Loucy (cell line): Measurements from ENCODE around the gene GABBR2.

Experiments
- H2AFZ ChIP-seq: fragments of 200-600 bp; sonication (generic); 2 replicates; pipeline ENCODE4 v1.6.0; 2016; ENCODE audit warnings: antibody characterized with exemption, mild to moderate bottlenecking, low read length, moderate library complexity
- H3F3A ChIP-seq: fragments of 200-600 bp; 2 replicates; pipeline ENCODE4 v1.6.0; 2016; ENCODE audit warnings: antibody characterized with exemption, low read depth, mild to moderate bottlenecking
- H3K27me3 ChIP-seq: fragments of 200-600 bp; sonication (generic); 2 replicates; pipeline ENCODE4 v1.6.1; 2014; ENCODE audit warnings: low read length, mild to moderate bottlenecking; ENCODE audit not compliant: insufficient read depth, poor library complexity, severe bottlenecking
- H3K36me3 ChIP-seq: fragments of 200-600 bp; sonication (generic); 2 replicates; pipeline ENCODE4 v1.6.1; 2016; ENCODE audit warnings: low read length; ENCODE audit not compliant: insufficient read depth
- H3K4me1 ChIP-seq: fragments of 200-600 bp; sonication (generic); 2 replicates; pipeline ENCODE4 v1.5.1; 2014; ENCODE audit warnings: low read length, mild to moderate bottlenecking; ENCODE audit not compliant: insufficient read depth, poor library complexity, severe bottlenecking
- H3K4me2 ChIP-seq: fragments of 200-600 bp; sonication (generic); 2 replicates; pipeline ENCODE4 v1.6.0; 2014; ENCODE audit warnings: antibody characterized with exemption, low read length, low read depth, mild to moderate bottlenecking; ENCODE audit not compliant: poor library complexity, severe bottlenecking
- H3K4me3 ChIP-seq: fragments of 200-600 bp; sonication (generic); 2 replicates; pipeline ENCODE4 v1.5.1; 2014; ENCODE audit warnings: low read length, mild to moderate bottlenecking, mixed read lengths; ENCODE audit not compliant: poor library complexity, severe bottlenecking
- H3K79me2 ChIP-seq: fragments of 200-600 bp; sonication (generic); 2 replicates; pipeline ENCODE4 v1.6.1; 2014; ENCODE audit warnings: low read length; ENCODE audit not compliant: insufficient read depth
- H3K9ac ChIP-seq: fragments of 200-600 bp; sonication (generic); 2 replicates; pipeline ENCODE4 v1.6.0; 2014; ENCODE audit warnings: mild to moderate bottlenecking, low read depth, low read length, moderate library complexity; ENCODE audit not compliant: poor library complexity, severe bottlenecking
- H3K9me2 ChIP-seq: fragments of 200-600 bp; sonication (generic); replicated peaks from 2 replicates; pipeline ENCODE4 v1.6.1; 2016; ENCODE audit warnings: low read depth, low read length, mixed read lengths
- H3K9me3 ChIP-seq: fragments of 200-600 bp; sonication (generic); 2 replicates; pipeline ENCODE4 v1.6.1; 2014; ENCODE audit warnings: mild to moderate bottlenecking, antibody characterized with exemption, low read length, low read depth; ENCODE audit not compliant: insufficient read depth
- H4K20me1 ChIP-seq: fragments of 200-600 bp; sonication (generic); 2 replicates; pipeline ENCODE4 v1.6.0; 2014; ENCODE audit warnings: antibody characterized with exemption, low read length, mild to moderate bottlenecking; ENCODE audit not compliant: insufficient read depth, poor library complexity, severe bottlenecking
- CTCF ChIP-seq: fragments of 200-600 bp; sonication (generic); conservative IDR thresholded peaks from 2 replicates; pipeline ENCODE4 v1.5.1; 2014; ENCODE audit warnings: mild to moderate bottlenecking, antibody characterized with exemption, low read length
- EZH2phosphoT487 ChIP-seq: fragments of 200-600 bp; IDR thresholded peaks from 2 replicates; pipeline ENCODE4 v1.6.1; 2018; ENCODE audit warnings: antibody characterized with exemption, mild to moderate bottlenecking, moderate library complexity, borderline replicate concordance

The GABBR2 gene

GRCh38 chr9:98356326-98356725 is 352.4 kb downstream of the GABBR2 start:
- no peaks in the 10 kb centered on the region for H3F3A ChIP-seq
- H3K9me2 ChIP-seq: no peaks in the 10 kb centered on the region
- H3K4me1 ChIP-seq: no peaks in the 10 kb centered on the region
- H4K20me1 ChIP-seq: no peaks in the 10 kb centered on the region
- no peak overlapping the region for H2AFZ ChIP-seq
- no peaks in the 10 kb centered on the region for H3K79me2 ChIP-seq
- no peaks in the 10 kb centered on the region for H3K9me3 ChIP-seq
- no peak overlapping the region for H3K4me2 ChIP-seq
- H3K27me3 ChIP-seq: no peaks in the 10 kb centered on the region
- H3K4me3 ChIP-seq: no peak overlapping the region
- TF ChIP-seq CTCF (no peak), EZH2phosphoT487 (no peak)
- H3K9ac ChIP-seq: no peak overlapping the region
- H3K36me3 ChIP-seq: no peaks in the 10 kb centered on the region

GRCh38 chr9:98351370-98351769 is 357.4 kb downstream of the GABBR2 start:
- Histone ChIP-seq H3K9ac (no peak overlapping the region), H3K4me1 (no peaks in the 10 kb centered on the region), H3K36me3 (no peaks in the 10 kb centered on the region), H3K4me2 (no peak overlapping the region), H3K4me3 (no peak overlapping the region), H3K9me2 (no peaks in the 10 kb centered on the region), H3K9me3 (no peaks in the 10 kb centered on the region), H2AFZ (no peak overlapping the region), H3F3A (no peaks in the 10 kb centered on the region), H4K20me1 (no peaks in the 10 kb centered on the region), H3K79me2 (no peaks in the 10 kb centered on the region), H3K27me3 (no peaks in the 10 kb centered on the region)
- TF ChIP-seq EZH2phosphoT487: no peak
- no peak for TF ChIP-seq CTCF

- Histone ChIP-seq H4K20me1 (no peaks in the 10 kb centered on the region), H2AFZ (no peak overlapping the region), H3K27me3 (no peaks in the 10 kb centered on the region), H3K4me1 (no peaks in the 10 kb centered on the region), H3K9me3 (no peaks in the 10 kb centered on the region), H3F3A (no peaks in the 10 kb centered on the region), H3K36me3 (no peaks in the 10 kb centered on the region), H3K9ac (no peak overlapping the region), H3K4me3 (no peak overlapping the region), H3K9me2 (no peaks in the 10 kb centered on the region), H3K4me2 (no peak overlapping the region), H3K79me2 (no peaks in the 10 kb centered on the region)
- no peak for TF ChIP-seq CTCF
- no peak for TF ChIP-seq EZH2phosphoT487
These were observed 361.1 kb downstream of the GABBR2 start for GRCh38 chr9:98347642-98348041.
